HCT116 (cell line): ENCODE results near the gene SCGB1A1. TPM values are rescaled to one million over a fixed set of nuclear protein-coding genes. Genes with fewer than 3 reads are reported as not detected.

Experiments
- ATAC-seq: fragments of 200-7000 bp; cut with Tn5 transposase; 2 replicates; pipeline ENCODE4 v1.9.1; 2020; ENCODE audit warnings: mild to moderate bottlenecking, moderate library complexity
- BruUV-seq: library from RNA; stranded (reverse); fragments of 400-500 nt; replicated peaks from 2 replicates; lab custom pipeline; 2021; lab: Mats Ljungman, UMichigan
- CTCF ChIA-PET: fragments of 300-600 bp; sonication (Branson Sonifier 250); formaldehyde crosslinking; loops from one replicate; lab custom pipeline; 2021; ENCODE audit warnings: antibody characterized with exemption; lab: Charles Lee
- POLR2A ChIA-PET: fragments of 300-600, 350-600 bp; sonication (Branson Sonifier 250); formaldehyde crosslinking; loops from one replicate; lab custom pipeline; 2021; ENCODE audit warnings: antibody characterized with exemption; lab: Charles Lee
- RAD21 ChIA-PET, 2 experiments: fragments of 300-600 bp; sonication (Branson Sonifier 250); formaldehyde crosslinking; loops; one replicate each; lab custom pipeline; 2023; ENCODE audit warnings: low total read pairs in 2 of 2; ENCODE audit not compliant: uncharacterized antibody in 2 of 2, unreplicated experiment in 2 of 2, low non-redundant PET in 1 of 2; lab: Charles Lee
- DNase-seq: peaks from one replicate; pipeline ENCODE4 v3.0.0-alpha.2; 2010; ENCODE audit warnings: low read depth, low spot score
- H2AFZ ChIP-seq: fragments of 200-600 bp; shearing (Covaris generic), sonication (generic); 2 replicates; pipeline ENCODE4 v1.6.1; 2017; ENCODE audit warnings: low read depth, mixed run types, mixed read lengths, antibody characterized with exemption, low read length; ENCODE audit not compliant: poor library complexity, severe bottlenecking
- H3K27ac ChIP-seq: 2 replicates; pipeline ENCODE4 v1.5.1; 2012; ENCODE audit warnings: low read depth, low read length
- H3K27me3 ChIP-seq: fragments of 200-600 bp; sonication (generic); 2 replicates; pipeline ENCODE4 v1.6.1; 2016; ENCODE audit warnings: mixed run types, low read length, mixed read lengths; ENCODE audit not compliant: insufficient read depth
- H3K36me3 ChIP-seq, 2 experiments: fragments of 200-500 bp in 1 of 2; fragments of 200-600 bp in 1 of 2; sonication (Bioruptor generic) in 1 of 2; sonication (generic) in 1 of 2; 2 replicates each; pipeline versions ENCODE4 v1.5.1 to v1.6.1; 2014 to 2016; ENCODE audit warnings: low read length in 2 of 2, inconsistent platforms in 1 of 2, mixed read lengths in 1 of 2, mixed run types in 1 of 2; ENCODE audit not compliant: insufficient read depth in 2 of 2, control insufficient read depth in 1 of 2
- H3K4me1 ChIP-seq, 2 experiments: fragments of 200-600 bp in 1 of 2; sonication (generic) in 1 of 2; 2 replicates each; pipeline versions ENCODE4 v1.5.1 to v1.6.1; 2012 to 2017; ENCODE audit warnings: low read length in 2 of 2, inconsistent platforms in 1 of 2, mild to moderate bottlenecking in 1 of 2, mixed read lengths in 1 of 2, mixed run types in 1 of 2, moderate library complexity in 1 of 2; ENCODE audit not compliant: insufficient read depth in 2 of 2, control insufficient read depth in 1 of 2
- H3K4me2 ChIP-seq: fragments of 200-600 bp; sonication (generic); 2 replicates; pipeline ENCODE4 v1.6.1; 2017; ENCODE audit warnings: mixed run types, low read length, mixed read lengths
- H3K4me3 ChIP-seq, 2 experiments: fragments of 200-600 bp in 1 of 2; sonication (generic) in 1 of 2; replicated peaks in 1 of 2; 2 replicates each; pipeline ENCODE4 v1.5.1; 2011 to 2016; ENCODE audit warnings: low read length in 2 of 2, control low read depth in 1 of 2, low read depth in 1 of 2, mild to moderate bottlenecking in 1 of 2, mixed read lengths in 1 of 2, mixed run types in 1 of 2
- H3K79me2 ChIP-seq: fragments of 200-600 bp; sonication (generic); 2 replicates; pipeline ENCODE4 v1.6.1; 2017; ENCODE audit warnings: mild to moderate bottlenecking, mixed run types, low read length, moderate library complexity, mixed read lengths; ENCODE audit not compliant: insufficient read depth
- H3K9ac ChIP-seq: fragments of 200-600 bp; sonication (generic); 2 replicates; pipeline ENCODE4 v1.6.1; 2016; ENCODE audit warnings: low read length, mixed read lengths
- H3K9me2 ChIP-seq: fragments of 200-600 bp; sonication (generic), shearing (Covaris generic); 2 replicates; pipeline ENCODE4 v1.6.1; 2017; ENCODE audit warnings: mixed run types, mild to moderate bottlenecking, moderate library complexity; ENCODE audit not compliant: insufficient read depth
- H3K9me3 ChIP-seq, 2 experiments: fragments of 200-500 bp in 1 of 2; fragments of 200-600 bp in 1 of 2; sonication (Bioruptor generic) in 1 of 2; sonication (generic) in 1 of 2; 2 replicates each; pipeline ENCODE4 v1.6.1; 2014 to 2017; ENCODE audit warnings: low read length in 2 of 2, mixed read lengths in 2 of 2, inconsistent platforms in 1 of 2, low read depth in 1 of 2, mild to moderate bottlenecking in 1 of 2, mixed run types in 1 of 2, moderate library complexity in 1 of 2; ENCODE audit not compliant: control insufficient read depth in 1 of 2, insufficient read depth in 1 of 2
- H4K20me1 ChIP-seq: fragments of 200-600 bp; sonication (generic), shearing (Covaris generic); 2 replicates; pipeline ENCODE4 v1.6.1; 2017; ENCODE audit warnings: mixed run types, mild to moderate bottlenecking, moderate library complexity; ENCODE audit not compliant: insufficient read depth
- ATF3 ChIP-seq: IDR thresholded peaks from 2 replicates; pipeline ENCODE4 v1.6.1; 2012
- CEBPB ChIP-seq: IDR thresholded peaks from 2 replicates; pipeline ENCODE4 v1.6.1; 2012; ENCODE audit warnings: low read depth
- CTCF ChIP-seq, 3 experiments: fragments of 200-600 bp in 1 of 3; sonication (generic) in 1 of 3; IDR thresholded peaks in 2 of 3; conservative IDR thresholded peaks in 1 of 3; 2 replicates each; pipeline ENCODE4 v1.5.1; 2012 to 2017; ENCODE audit warnings: low read depth in 2 of 3, low read length in 2 of 3, antibody characterized with exemption in 1 of 3, borderline replicate concordance in 1 of 3, control low read depth in 1 of 3, mild to moderate bottlenecking in 1 of 3, mixed read lengths in 1 of 3, mixed run types in 1 of 3, moderate library complexity in 1 of 3; ENCODE audit not compliant: insufficient read depth in 1 of 3
- ELF1 ChIP-seq: IDR thresholded peaks from 2 replicates; pipeline ENCODE4 v1.6.1; 2012; ENCODE audit warnings: low read depth, borderline replicate concordance
- EZH2 ChIP-seq: fragments of 200-600 bp; sonication (generic); IDR thresholded peaks from 2 replicates; pipeline ENCODE4 v1.6.1; 2017; ENCODE audit warnings: antibody characterized with exemption, mixed run types
- FOSL1 ChIP-seq: IDR thresholded peaks from 2 replicates; pipeline ENCODE4 v1.6.1; 2012; ENCODE audit warnings: low read depth
- JUND ChIP-seq: IDR thresholded peaks from 2 replicates; pipeline ENCODE4 v1.6.1; 2012
- MAX ChIP-seq: IDR thresholded peaks from 2 replicates; pipeline ENCODE4 v1.6.1; 2012
- POLR2A ChIP-seq: IDR thresholded peaks from 2 replicates; pipeline ENCODE4 v1.7.0; 2011; ENCODE audit warnings: borderline replicate concordance; ENCODE audit not compliant: insufficient read depth, insufficient read length; ENCODE audit errors: extremely low read depth
- POLR2AphosphoS5 ChIP-seq: IDR thresholded peaks from 2 replicates; pipeline ENCODE4 v1.6.1; 2011; ENCODE audit warnings: mild to moderate bottlenecking, low read depth, low read length, moderate library complexity
- RAD21 ChIP-seq: IDR thresholded peaks from 2 replicates; pipeline ENCODE4 v1.6.1; 2012; ENCODE audit warnings: low read depth, mild to moderate bottlenecking
- SIN3A ChIP-seq: IDR thresholded peaks from 2 replicates; pipeline ENCODE4 v1.6.1; 2012; ENCODE audit warnings: low read depth
- SP1 ChIP-seq: IDR thresholded peaks from 2 replicates; pipeline ENCODE4 v1.6.1; 2012; ENCODE audit warnings: low read depth
- YY1 ChIP-seq: IDR thresholded peaks from 2 replicates; pipeline ENCODE4 v1.6.1; 2011; ENCODE audit warnings: low read length, low read depth, moderate library complexity, mild to moderate bottlenecking; ENCODE audit not compliant: insufficient replicate concordance; ENCODE audit errors: extremely low read depth
- ZBTB33 ChIP-seq: IDR thresholded peaks from 2 replicates; pipeline ENCODE4 v1.6.1; 2011; ENCODE audit warnings: mild to moderate bottlenecking, low read length, moderate library complexity; ENCODE audit not compliant: insufficient replicate concordance; ENCODE audit errors: extremely low read depth
- ZFX ChIP-seq: fragments of 450-650 bp; IDR thresholded peaks from 2 replicates; pipeline ENCODE4 v1.6.1; 2017
- intact Hi-C: fragments of 100-400 bp; cut with micrococcal nuclease; formaldehyde crosslinking; loops from 2 replicates; pipeline ENCODE4 v1.10.0; 2022
- total RNA-seq: library from RNA; stranded (reverse); gene quantifications from one replicate; pipeline ENCODE4 v1.2.1, GENCODE V29; 2021; ENCODE audit not compliant: unreplicated experiment
- TF ChIP-seq, protein P1 (sequence below): IDR thresholded peaks from 2 replicates; pipeline ENCODE4 v1.6.1; 2012; ENCODE audit warnings: low read depth

The SCGB1A1 gene
- total RNA-seq, 1 experiment from 2014 or later: 2.0 TPM

- ChIA-PET POLR2A (no interaction called here), RAD21 (no interaction called here), CTCF (interaction anchor here (2.1 kb wide), 1 partner anchor 21 kb away, joined by 5 read pairs; no protein-coding TSS in a partner anchor)
- Histone ChIP-seq H3K27ac (no peak overlapping the region), H3K9me2 (no peaks in the 10 kb centered on the region), H2AFZ (no peak overlapping the region), H3K4me2 (no peak overlapping the region), H3K9ac (no peak overlapping the region), H3K36me3 (no peaks in the 10 kb centered on the region), H4K20me1 (no peaks in the 10 kb centered on the region), H3K79me2 (no peaks in the 10 kb centered on the region), H3K27me3 (no peaks in the 10 kb centered on the region), H3K4me1 (no peaks in the 10 kb centered on the region), H3K9me3 (no peaks in the 10 kb centered on the region), H3K4me3 (no peak overlapping the region)
- intact Hi-C loops: no loop called here
- no peak for TF ChIP-seq POLR2AphosphoS5
- no peak for TF ChIP-seq ZBTB33
- TF ChIP-seq ELF1: no peak
- TF ChIP-seq SIN3A: no peak
- TF ChIP-seq RAD21: no peak
- TF ChIP-seq CEBPB: no peak
- TF ChIP-seq ATF3: no peak
- no peak for TF ChIP-seq MAX
- no peak for TF ChIP-seq SP1
- no peak for TF ChIP-seq YY1
- no peak for TF ChIP-seq CTCF (IDR thresholded peaks at IDR 0.05 in 2 of 3, conservative IDR thresholded peaks at IDR 0.05 in 1 of 3; ENCODE audit: borderline replicate concordance in 1 of 3, insufficient read depth in 1 of 3, low read depth in 2 of 3, low read length in 2 of 3)
- TF ChIP-seq JUND: no peak
- TF ChIP-seq POLR2A: no peak
- TF ChIP-seq ZFX: no peak
- TF ChIP-seq, protein P1, sequence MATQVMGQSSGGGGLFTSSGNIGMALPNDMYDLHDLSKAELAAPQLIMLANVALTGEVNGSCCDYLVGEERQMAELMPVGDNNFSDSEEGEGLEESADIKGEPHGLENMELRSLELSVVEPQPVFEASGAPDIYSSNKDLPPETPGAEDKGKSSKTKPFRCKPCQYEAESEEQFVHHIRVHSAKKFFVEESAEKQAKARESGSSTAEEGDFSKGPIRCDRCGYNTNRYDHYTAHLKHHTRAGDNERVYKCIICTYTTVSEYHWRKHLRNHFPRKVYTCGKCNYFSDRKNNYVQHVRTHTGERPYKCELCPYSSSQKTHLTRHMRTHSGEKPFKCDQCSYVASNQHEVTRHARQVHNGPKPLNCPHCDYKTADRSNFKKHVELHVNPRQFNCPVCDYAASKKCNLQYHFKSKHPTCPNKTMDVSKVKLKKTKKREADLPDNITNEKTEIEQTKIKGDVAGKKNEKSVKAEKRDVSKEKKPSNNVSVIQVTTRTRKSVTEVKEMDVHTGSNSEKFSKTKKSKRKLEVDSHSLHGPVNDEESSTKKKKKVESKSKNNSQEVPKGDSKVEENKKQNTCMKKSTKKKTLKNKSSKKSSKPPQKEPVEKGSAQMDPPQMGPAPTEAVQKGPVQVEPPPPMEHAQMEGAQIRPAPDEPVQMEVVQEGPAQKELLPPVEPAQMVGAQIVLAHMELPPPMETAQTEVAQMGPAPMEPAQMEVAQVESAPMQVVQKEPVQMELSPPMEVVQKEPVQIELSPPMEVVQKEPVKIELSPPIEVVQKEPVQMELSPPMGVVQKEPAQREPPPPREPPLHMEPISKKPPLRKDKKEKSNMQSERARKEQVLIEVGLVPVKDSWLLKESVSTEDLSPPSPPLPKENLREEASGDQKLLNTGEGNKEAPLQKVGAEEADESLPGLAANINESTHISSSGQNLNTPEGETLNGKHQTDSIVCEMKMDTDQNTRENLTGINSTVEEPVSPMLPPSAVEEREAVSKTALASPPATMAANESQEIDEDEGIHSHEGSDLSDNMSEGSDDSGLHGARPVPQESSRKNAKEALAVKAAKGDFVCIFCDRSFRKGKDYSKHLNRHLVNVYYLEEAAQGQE: no peak
- TF ChIP-seq FOSL1: no peak
- TF ChIP-seq EZH2: no peak
- no peak for DNase-seq
- no peak for ATAC-seq
- BruUV-seq: no TSS peak
Measured at GRCh38 chr11:62416596-62416995, 2.2 kb upstream of the SCGB1A1 start.
